Liver (tissue), 9 donors: ENCODE results near the gene SGCG. TPM values are rescaled to one million over a fixed set of nuclear protein-coding genes. Genes with fewer than 3 reads are reported as not detected.

ENCODE experiments used
- DNase-seq: peaks from one replicate; pipeline ENCODE4 v3.0.0-alpha.2; 2017; ENCODE audit warnings: low spot score
- H3K27ac ChIP-seq, 2 donors: one replicate each; pipeline ENCODE4 v1.7.0; 2013; ENCODE audit warnings: inconsistent platforms in 2 of 2, low read length in 2 of 2, control low read depth in 1 of 2, low read depth in 1 of 2, mild to moderate bottlenecking in 1 of 2
- H3K27me3 ChIP-seq, 4 donors: one replicate each; pipeline versions ENCODE4 v1.6.1 to v1.7.0; 2013; ENCODE audit warnings: low read length in 3 of 4, inconsistent platforms in 1 of 4, mild to moderate bottlenecking in 1 of 4, moderate library complexity in 1 of 4; ENCODE audit not compliant: control insufficient read depth in 4 of 4, insufficient read depth in 4 of 4
- H3K36me3 ChIP-seq, 4 donors: one replicate each; pipeline versions ENCODE4 v1.6.1 to v1.7.0; 2013; ENCODE audit warnings: low read length in 3 of 4, mild to moderate bottlenecking in 3 of 4, low read depth in 1 of 4, moderate library complexity in 1 of 4; ENCODE audit not compliant: control insufficient read depth in 4 of 4, insufficient read depth in 3 of 4
- H3K4me1 ChIP-seq, 4 donors: one replicate each; pipeline versions ENCODE4 v1.6.1 to v1.7.0; 2013; ENCODE audit warnings: low read length in 3 of 4, mild to moderate bottlenecking in 3 of 4, moderate library complexity in 1 of 4; ENCODE audit not compliant: control insufficient read depth in 4 of 4, insufficient read depth in 4 of 4
- H3K4me3 ChIP-seq, 3 donors: one replicate each; pipeline versions ENCODE4 v1.6.1 to v1.7.0; 2013; ENCODE audit warnings: low read length in 3 of 3, control low read depth in 1 of 3, low read depth in 1 of 3, mild to moderate bottlenecking in 1 of 3
- H3K9ac ChIP-seq, 2 donors: one replicate each; pipeline ENCODE4 v1.7.0; 2013; ENCODE audit warnings: low read length in 2 of 2, mild to moderate bottlenecking in 2 of 2, moderate library complexity in 2 of 2, control low read depth in 1 of 2, low read depth in 1 of 2
- H3K9me3 ChIP-seq, 4 donors: one replicate each; pipeline versions ENCODE4 v1.6.1 to v1.7.0; 2013; ENCODE audit warnings: low read length in 3 of 4; ENCODE audit not compliant: control insufficient read depth in 4 of 4
- EGR1 ChIP-seq, 2 donors: IDR thresholded peaks; 2 replicates each; pipeline ENCODE4 v1.6.1; 2016 to 2018; ENCODE audit warnings: antibody characterized with exemption in 2 of 2, low read depth in 2 of 2
- FOXA1 ChIP-seq: IDR thresholded peaks from 2 replicates; pipeline ENCODE4 v1.6.1; 2016; ENCODE audit warnings: antibody characterized with exemption
- GABPA ChIP-seq, 2 donors: IDR thresholded peaks in 1 of 2; conservative IDR thresholded peaks in 1 of 2; 2 replicates each; pipeline ENCODE4 v1.6.1; 2016; ENCODE audit warnings: antibody characterized with exemption in 2 of 2, mild to moderate bottlenecking in 1 of 2, moderate library complexity in 1 of 2
- HNF4A ChIP-seq, 2 donors: conservative IDR thresholded peaks; 2 replicates each; pipeline ENCODE4 v1.6.1; 2016; ENCODE audit warnings: antibody characterized with exemption in 2 of 2, mild to moderate bottlenecking in 2 of 2
- HNF4G ChIP-seq: IDR thresholded peaks from 2 replicates; pipeline ENCODE4 v1.6.1; 2016; ENCODE audit warnings: antibody characterized with exemption
- JUND ChIP-seq, 2 donors: IDR thresholded peaks; 2 replicates each; pipeline ENCODE4 v1.6.1; 2016; ENCODE audit warnings: antibody characterized with exemption in 2 of 2
- NR2F2 ChIP-seq: IDR thresholded peaks from 2 replicates; pipeline ENCODE4 v1.6.1; 2016; ENCODE audit warnings: antibody characterized with exemption
- RAD21 ChIP-seq, 2 donors: IDR thresholded peaks; 2 replicates each; pipeline ENCODE4 v1.6.1; 2016; ENCODE audit warnings: antibody characterized with exemption in 2 of 2, mild to moderate bottlenecking in 2 of 2
- RXRA ChIP-seq, 2 donors: IDR thresholded peaks; 2 replicates each; pipeline ENCODE4 v1.6.1; 2017 to 2018; ENCODE audit warnings: antibody characterized with exemption in 2 of 2, mild to moderate bottlenecking in 1 of 2
- SP1 ChIP-seq: IDR thresholded peaks from 2 replicates; pipeline ENCODE4 v1.6.1; 2018; ENCODE audit warnings: antibody characterized with exemption, mild to moderate bottlenecking
- TAF1 ChIP-seq: conservative IDR thresholded peaks from 2 replicates; pipeline ENCODE4 v1.6.1; 2016; ENCODE audit warnings: antibody characterized with exemption, mild to moderate bottlenecking
- YY1 ChIP-seq: IDR thresholded peaks from 2 replicates; pipeline ENCODE4 v1.6.1; 2016; ENCODE audit warnings: antibody characterized with exemption, mild to moderate bottlenecking
- WGBS: extraction: QIAGEN DNeasy Blood & Tissue Kit; methylation state at CpG from one replicate; pipeline ENCODE4 v1.1.7; 2013; 5-methylcytosine and 5-hydroxymethylcytosine counted together
- polyA plus RNA-seq, 2 donors: library from polyadenylated mRNA; stranded (reverse) in 1 of 2; unstranded in 1 of 2; fragments of 200-250 nt in 1 of 2; fragments of >200 nt in 1 of 2; fragmentation: Nextera tagmentation in 1 of 2; extraction: Ambion mirVana in 1 of 2; gene quantifications; one replicate each; pipeline versions ENCODE4 v1.2.1 to v1.2.3, GENCODE V29; 2013 to 2015
- total RNA-seq, 2 donors: library from RNA; depleted of rRNA; stranded (reverse); fragments of >200 nt; gene quantifications; one replicate each; pipeline ENCODE4 v1.2.3, GENCODE V29; 2014
- TF ChIP-seq, protein P1 (sequence below): fragments of 150-350 bp; IDR thresholded peaks from 2 replicates; pipeline ENCODE4 v1.5.1; 2017; ENCODE audit warnings: improper control_type of control experiment, low read depth, low read length; ENCODE audit not compliant: missing input control
- TF ChIP-seq, protein P2 (sequence below): IDR thresholded peaks from 2 replicates; pipeline ENCODE4 v1.6.1; 2016; ENCODE audit warnings: antibody characterized with exemption, mild to moderate bottlenecking
- TF ChIP-seq, protein P3 (sequence below): IDR thresholded peaks from 2 replicates; pipeline ENCODE4 v1.6.1; 2016; ENCODE audit warnings: antibody characterized with exemption
- TF ChIP-seq, protein P4 (sequence below): IDR thresholded peaks from 2 replicates; pipeline ENCODE4 v1.6.1; 2016; ENCODE audit warnings: antibody characterized with exemption
- TF ChIP-seq, protein P5 (sequence below): IDR thresholded peaks from 2 replicates; pipeline ENCODE4 v1.6.1; 2016; ENCODE audit warnings: antibody characterized with exemption
- donor health status: healthy.
- donor health status: healthy.
- donor health status: healthy.
- donor health status: healthy.
- donor health status: healthy.

SGCG gene
- total and polyA plus RNA-seq, 4 donors, result not detected

DNA sequence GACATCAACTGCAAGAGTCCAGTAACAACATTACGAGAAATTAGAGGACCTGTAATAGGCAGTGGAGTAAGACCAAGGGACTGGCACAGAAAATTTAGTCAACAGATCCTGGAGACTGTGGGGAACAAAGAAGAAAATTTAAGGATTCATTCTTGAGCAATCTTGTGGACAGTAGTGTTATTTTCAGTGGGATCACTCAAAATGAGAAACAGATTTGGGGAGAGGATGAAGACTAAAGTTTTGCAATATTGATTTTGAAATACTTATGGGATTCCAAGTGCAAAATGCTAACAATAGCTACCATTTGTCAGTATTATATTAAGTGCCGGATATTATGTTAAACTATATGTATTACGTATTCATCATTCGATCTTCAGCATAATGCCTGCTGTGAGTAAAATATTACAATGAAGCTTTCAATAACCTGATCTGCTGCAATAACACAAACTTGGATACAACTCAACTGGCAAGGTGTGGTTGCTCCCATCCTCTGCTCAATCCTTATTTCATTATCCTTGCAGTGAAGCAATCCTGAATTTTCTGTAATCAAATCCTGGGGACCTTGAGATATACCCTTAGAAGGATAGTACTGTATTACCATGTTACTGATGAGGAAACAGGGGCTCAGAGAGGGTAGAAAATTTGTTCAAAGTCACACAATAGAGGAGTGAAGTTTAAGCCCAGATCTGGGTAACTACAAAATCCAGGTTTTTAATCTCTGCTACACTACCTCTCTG lies 168.6 kb downstream of the SGCG start:
- no peak overlapping the region for H3K9ac ChIP-seq
- peaks cover 0 to 6% (median 0%) of the 10 kb centered on the region in 4 donors for H3K36me3 ChIP-seq
- TF ChIP-seq EGR1 (IDR thresholded peaks at IDR 0.05; ENCODE audit: low read depth in 2 of 2) (no peak), RXRA (IDR thresholded peaks at IDR 0.05) (no peak), RAD21 (IDR thresholded peaks at IDR 0.05) (no peak), SP1 (no peak), NR2F2 (no peak), YY1 (no peak), JUND (IDR thresholded peaks at IDR 0.05) (no peak), HNF4G (no peak), TAF1 (no peak), GABPA (IDR thresholded peaks at IDR 0.05 in 1 of 2, conservative IDR thresholded peaks at IDR 0.05 in 1 of 2) (no peak)
- TF ChIP-seq, protein P1, sequence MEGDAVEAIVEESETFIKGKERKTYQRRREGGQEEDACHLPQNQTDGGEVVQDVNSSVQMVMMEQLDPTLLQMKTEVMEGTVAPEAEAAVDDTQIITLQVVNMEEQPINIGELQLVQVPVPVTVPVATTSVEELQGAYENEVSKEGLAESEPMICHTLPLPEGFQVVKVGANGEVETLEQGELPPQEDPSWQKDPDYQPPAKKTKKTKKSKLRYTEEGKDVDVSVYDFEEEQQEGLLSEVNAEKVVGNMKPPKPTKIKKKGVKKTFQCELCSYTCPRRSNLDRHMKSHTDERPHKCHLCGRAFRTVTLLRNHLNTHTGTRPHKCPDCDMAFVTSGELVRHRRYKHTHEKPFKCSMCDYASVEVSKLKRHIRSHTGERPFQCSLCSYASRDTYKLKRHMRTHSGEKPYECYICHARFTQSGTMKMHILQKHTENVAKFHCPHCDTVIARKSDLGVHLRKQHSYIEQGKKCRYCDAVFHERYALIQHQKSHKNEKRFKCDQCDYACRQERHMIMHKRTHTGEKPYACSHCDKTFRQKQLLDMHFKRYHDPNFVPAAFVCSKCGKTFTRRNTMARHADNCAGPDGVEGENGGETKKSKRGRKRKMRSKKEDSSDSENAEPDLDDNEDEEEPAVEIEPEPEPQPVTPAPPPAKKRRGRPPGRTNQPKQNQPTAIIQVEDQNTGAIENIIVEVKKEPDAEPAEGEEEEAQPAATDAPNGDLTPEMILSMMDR, result no peak
- TF ChIP-seq, protein P2, sequence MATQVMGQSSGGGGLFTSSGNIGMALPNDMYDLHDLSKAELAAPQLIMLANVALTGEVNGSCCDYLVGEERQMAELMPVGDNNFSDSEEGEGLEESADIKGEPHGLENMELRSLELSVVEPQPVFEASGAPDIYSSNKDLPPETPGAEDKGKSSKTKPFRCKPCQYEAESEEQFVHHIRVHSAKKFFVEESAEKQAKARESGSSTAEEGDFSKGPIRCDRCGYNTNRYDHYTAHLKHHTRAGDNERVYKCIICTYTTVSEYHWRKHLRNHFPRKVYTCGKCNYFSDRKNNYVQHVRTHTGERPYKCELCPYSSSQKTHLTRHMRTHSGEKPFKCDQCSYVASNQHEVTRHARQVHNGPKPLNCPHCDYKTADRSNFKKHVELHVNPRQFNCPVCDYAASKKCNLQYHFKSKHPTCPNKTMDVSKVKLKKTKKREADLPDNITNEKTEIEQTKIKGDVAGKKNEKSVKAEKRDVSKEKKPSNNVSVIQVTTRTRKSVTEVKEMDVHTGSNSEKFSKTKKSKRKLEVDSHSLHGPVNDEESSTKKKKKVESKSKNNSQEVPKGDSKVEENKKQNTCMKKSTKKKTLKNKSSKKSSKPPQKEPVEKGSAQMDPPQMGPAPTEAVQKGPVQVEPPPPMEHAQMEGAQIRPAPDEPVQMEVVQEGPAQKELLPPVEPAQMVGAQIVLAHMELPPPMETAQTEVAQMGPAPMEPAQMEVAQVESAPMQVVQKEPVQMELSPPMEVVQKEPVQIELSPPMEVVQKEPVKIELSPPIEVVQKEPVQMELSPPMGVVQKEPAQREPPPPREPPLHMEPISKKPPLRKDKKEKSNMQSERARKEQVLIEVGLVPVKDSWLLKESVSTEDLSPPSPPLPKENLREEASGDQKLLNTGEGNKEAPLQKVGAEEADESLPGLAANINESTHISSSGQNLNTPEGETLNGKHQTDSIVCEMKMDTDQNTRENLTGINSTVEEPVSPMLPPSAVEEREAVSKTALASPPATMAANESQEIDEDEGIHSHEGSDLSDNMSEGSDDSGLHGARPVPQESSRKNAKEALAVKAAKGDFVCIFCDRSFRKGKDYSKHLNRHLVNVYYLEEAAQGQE, result no peak
- TF ChIP-seq, protein P3, sequence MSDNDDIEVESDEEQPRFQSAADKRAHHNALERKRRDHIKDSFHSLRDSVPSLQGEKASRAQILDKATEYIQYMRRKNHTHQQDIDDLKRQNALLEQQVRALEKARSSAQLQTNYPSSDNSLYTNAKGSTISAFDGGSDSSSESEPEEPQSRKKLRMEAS, result no peak
- TF ChIP-seq, protein P4, sequence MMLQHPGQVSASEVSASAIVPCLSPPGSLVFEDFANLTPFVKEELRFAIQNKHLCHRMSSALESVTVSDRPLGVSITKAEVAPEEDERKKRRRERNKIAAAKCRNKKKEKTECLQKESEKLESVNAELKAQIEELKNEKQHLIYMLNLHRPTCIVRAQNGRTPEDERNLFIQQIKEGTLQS, result no peak
- H3K9me3 ChIP-seq, result no peaks in the 10 kb centered on the region
- no peak overlapping the region for H3K4me3 ChIP-seq
- 96% methylated on average over 4 of the region's 4 CpGs for WGBS
- no peak overlapping the region for H3K27ac ChIP-seq
- H3K27me3 ChIP-seq, result no peaks in the 10 kb centered on the region
- H3K4me1 ChIP-seq, result no peaks in the 10 kb centered on the region
- no peak for DNase-seq

DNA sequence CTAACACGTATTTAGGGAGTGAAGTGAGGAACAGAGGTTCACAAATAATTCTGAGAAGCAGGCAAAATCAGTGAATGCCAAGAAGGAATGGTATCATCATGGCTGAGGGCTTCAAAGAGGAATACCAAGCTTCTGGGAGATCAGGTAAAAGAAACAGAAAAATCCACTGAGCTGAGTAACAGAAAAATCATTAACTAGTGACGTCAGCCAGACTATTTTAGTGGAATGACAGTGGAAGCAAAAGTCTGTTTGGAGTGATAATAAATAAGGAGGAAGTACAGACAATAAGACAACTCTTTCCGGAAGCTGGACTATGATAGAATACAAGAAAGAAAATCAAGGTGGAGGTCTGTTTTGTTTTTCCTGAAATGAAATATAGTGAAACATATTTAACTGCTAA lies 169.2 kb downstream of the SGCG start:
- no peak overlapping the region for H3K9ac ChIP-seq
- DNase-seq, result no peak
- H3K36me3 ChIP-seq, result peaks cover 0 to 8% (median under 1%) of the 10 kb centered on the region in 4 donors
- H3K9me3 ChIP-seq, result no peaks in the 10 kb centered on the region
- WGBS, result 65% methylated on average over 3 of the region's 3 CpGs
- no peak overlapping the region for H3K27ac ChIP-seq
- no peaks in the 10 kb centered on the region for H3K4me1 ChIP-seq
- no peak overlapping the region for H3K4me3 ChIP-seq
- H3K27me3 ChIP-seq, result no peaks in the 10 kb centered on the region
- TF ChIP-seq, protein P2, result no peak
- TF ChIP-seq HNF4A (conservative IDR thresholded peaks at IDR 0.05) (no peak), GABPA (IDR thresholded peaks at IDR 0.05 in 1 of 2, conservative IDR thresholded peaks at IDR 0.05 in 1 of 2) (no peak), YY1 (no peak), FOXA1 (no peak), RXRA (IDR thresholded peaks at IDR 0.05) (no peak), SP1 (no peak)
- TF ChIP-seq, protein P5, sequence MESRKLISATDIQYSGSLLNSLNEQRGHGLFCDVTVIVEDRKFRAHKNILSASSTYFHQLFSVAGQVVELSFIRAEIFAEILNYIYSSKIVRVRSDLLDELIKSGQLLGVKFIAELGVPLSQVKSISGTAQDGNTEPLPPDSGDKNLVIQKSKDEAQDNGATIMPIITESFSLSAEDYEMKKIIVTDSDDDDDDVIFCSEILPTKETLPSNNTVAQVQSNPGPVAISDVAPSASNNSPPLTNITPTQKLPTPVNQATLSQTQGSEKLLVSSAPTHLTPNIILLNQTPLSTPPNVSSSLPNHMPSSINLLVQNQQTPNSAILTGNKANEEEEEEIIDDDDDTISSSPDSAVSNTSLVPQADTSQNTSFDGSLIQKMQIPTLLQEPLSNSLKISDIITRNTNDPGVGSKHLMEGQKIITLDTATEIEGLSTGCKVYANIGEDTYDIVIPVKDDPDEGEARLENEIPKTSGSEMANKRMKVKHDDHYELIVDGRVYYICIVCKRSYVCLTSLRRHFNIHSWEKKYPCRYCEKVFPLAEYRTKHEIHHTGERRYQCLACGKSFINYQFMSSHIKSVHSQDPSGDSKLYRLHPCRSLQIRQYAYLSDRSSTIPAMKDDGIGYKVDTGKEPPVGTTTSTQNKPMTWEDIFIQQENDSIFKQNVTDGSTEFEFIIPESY, result no peak
- TF ChIP-seq, protein P3, result no peak
